H9 (cell line): ENCODE data around the gene ZBTB12. TPM values are rescaled to one million over a fixed set of nuclear protein-coding genes. Genes with fewer than 3 reads are reported as not detected.

Experiments used
- DNase-seq: peaks from one replicate; pipeline ENCODE4 v3.0.0-alpha.2; 2017
- H2AFZ ChIP-seq: one replicate; pipeline ENCODE4 v1.6.1; 2013; ENCODE audit warnings: mild to moderate bottlenecking, low read length, control low read depth, moderate library complexity
- H2AK5ac ChIP-seq: 2 replicates; pipeline ENCODE4 v1.6.1; 2013; ENCODE audit warnings: low read length, control low read depth, mixed read lengths; ENCODE audit not compliant: insufficient read length
- H2BK120ac ChIP-seq: one replicate; pipeline ENCODE4 v1.6.1; 2013; ENCODE audit warnings: low read depth, mild to moderate bottlenecking, low read length, control low read depth, inconsistent platforms; ENCODE audit not compliant: poor library complexity, severe bottlenecking
- H2BK12ac ChIP-seq: 2 replicates; pipeline ENCODE4 v1.6.1; 2013; ENCODE audit warnings: low read length, control low read depth, mixed read lengths, low read depth; ENCODE audit not compliant: insufficient read length
- H2BK15ac ChIP-seq: 2 replicates; pipeline ENCODE4 v1.6.1; 2013; ENCODE audit warnings: low read depth, low read length, control low read depth
- H2BK20ac ChIP-seq: one replicate; pipeline ENCODE4 v1.6.1; 2013; ENCODE audit warnings: low read depth, mild to moderate bottlenecking, low read length, control low read depth, inconsistent platforms; ENCODE audit not compliant: poor library complexity, severe bottlenecking
- H2BK5ac ChIP-seq: 2 replicates; pipeline ENCODE4 v1.6.1; 2013; ENCODE audit warnings: low read length, control low read depth, mixed read lengths; ENCODE audit not compliant: insufficient read length
- H3K14ac ChIP-seq: 2 replicates; pipeline ENCODE4 v1.6.1; 2013; ENCODE audit warnings: low read length, control low read depth; ENCODE audit not compliant: insufficient read depth
- H3K18ac ChIP-seq: 2 replicates; pipeline ENCODE4 v1.6.1; 2013; ENCODE audit warnings: low read depth, mild to moderate bottlenecking, mixed read lengths, low read length, control low read depth; ENCODE audit not compliant: insufficient read length
- H3K23ac ChIP-seq: 2 replicates; pipeline ENCODE4 v1.6.1; 2013; ENCODE audit warnings: low read length, control low read depth, mixed read lengths, low read depth; ENCODE audit not compliant: insufficient read length
- H3K23me2 ChIP-seq: 2 replicates; pipeline ENCODE4 v1.6.1; 2013; ENCODE audit warnings: low read depth, mild to moderate bottlenecking, mixed read lengths, low read length, control low read depth; ENCODE audit not compliant: insufficient read length, poor library complexity, severe bottlenecking
- H3K27ac ChIP-seq: 2 replicates; pipeline ENCODE4 v1.5.1; 2013; ENCODE audit warnings: low read length, control low read depth, mixed read lengths, low read depth; ENCODE audit not compliant: insufficient read length
- H3K27me3 ChIP-seq: 2 replicates; pipeline ENCODE4 v1.6.1; 2013; ENCODE audit warnings: low read length, control low read depth, inconsistent platforms; ENCODE audit not compliant: insufficient read depth
- H3K4ac ChIP-seq: 2 replicates; pipeline ENCODE4 v1.6.1; 2013; ENCODE audit warnings: low read depth, mild to moderate bottlenecking, control low read depth, inconsistent platforms, low read length, moderate library complexity
- H3K4me1 ChIP-seq: 2 replicates; pipeline ENCODE4 v1.6.1; 2013; ENCODE audit warnings: low read length, control low read depth, inconsistent platforms; ENCODE audit not compliant: insufficient read depth
- H3K4me2 ChIP-seq: 2 replicates; pipeline ENCODE4 v1.6.1; 2013; ENCODE audit warnings: low read length, control low read depth, mixed read lengths; ENCODE audit not compliant: insufficient read length, insufficient read depth
- H3K56ac ChIP-seq: 2 replicates; pipeline ENCODE4 v1.6.1; 2013; ENCODE audit warnings: low read depth, mild to moderate bottlenecking, mixed read lengths, low read length, control low read depth; ENCODE audit not compliant: insufficient read length
- H3K79me1 ChIP-seq: 2 replicates; pipeline ENCODE4 v1.6.1; 2013; ENCODE audit warnings: low read depth, mild to moderate bottlenecking, moderate library complexity, low read length, control low read depth, inconsistent platforms; ENCODE audit not compliant: insufficient read depth, poor library complexity, severe bottlenecking
- H3K79me2 ChIP-seq: 2 replicates; pipeline ENCODE4 v1.6.1; 2013; ENCODE audit warnings: low read length, control low read depth, inconsistent platforms; ENCODE audit not compliant: insufficient read depth
- H3K9ac ChIP-seq: 2 replicates; pipeline ENCODE4 v1.6.1; 2013; ENCODE audit warnings: low read length, control low read depth, mixed read lengths; ENCODE audit not compliant: insufficient read length; ENCODE audit errors: extremely low read depth
- H3K9me3 ChIP-seq: one replicate; pipeline ENCODE4 v1.6.1; 2013; ENCODE audit warnings: low read depth, low read length, inconsistent platforms; ENCODE audit not compliant: control insufficient read depth
- H3T11ph ChIP-seq: one replicate; pipeline ENCODE4 v1.6.1; 2013; ENCODE audit warnings: mild to moderate bottlenecking, low read length, control low read depth, inconsistent platforms
- H4K20me1 ChIP-seq: one replicate; pipeline ENCODE4 v1.6.1; 2013; ENCODE audit not compliant: control insufficient read depth, insufficient read length, insufficient read depth
- H4K5ac ChIP-seq: 2 replicates; pipeline ENCODE4 v1.6.1; 2013; ENCODE audit warnings: low read depth, mild to moderate bottlenecking, mixed read lengths, low read length, control low read depth; ENCODE audit not compliant: insufficient read length
- H4K8ac ChIP-seq: replicated peaks from 2 replicates; pipeline ENCODE4 v1.6.1; 2013; ENCODE audit warnings: low read length, control low read depth, mixed read lengths, low read depth; ENCODE audit not compliant: insufficient read length
- H4K91ac ChIP-seq: 2 replicates; pipeline ENCODE4 v1.6.1; 2013; ENCODE audit warnings: low read depth, mild to moderate bottlenecking, moderate library complexity, mixed read lengths, low read length, control low read depth; ENCODE audit not compliant: insufficient read length
- H3K27ac Mint-ChIP-seq, 3 experiments: 2 replicates in 2 of 3; 3 replicates in 1 of 3; pipeline ENCODE4 v1.8.0; 2020 to 2021; ENCODE audit warnings: mixed read lengths in 3 of 3, mild to moderate bottlenecking in 1 of 3, moderate library complexity in 1 of 3
- H3K27me3 Mint-ChIP-seq: 2 replicates; pipeline ENCODE4 v1.8.0; 2021; ENCODE audit warnings: low read depth, mild to moderate bottlenecking, moderate library complexity, mixed read lengths
- H3K36me3 Mint-ChIP-seq, 3 experiments: 2 replicates in 2 of 3; 3 replicates in 1 of 3; pipeline ENCODE4 v1.8.0; 2020 to 2021; ENCODE audit warnings: low read depth in 3 of 3, mixed read lengths in 3 of 3; ENCODE audit not compliant: insufficient read depth in 1 of 3
- H3K4me1 Mint-ChIP-seq, 2 experiments: 2 replicates each; pipeline ENCODE4 v1.8.0; 2020; ENCODE audit warnings: mixed read lengths in 2 of 2
- H3K4me3 Mint-ChIP-seq, 2 experiments: 2 replicates in 1 of 2; 3 replicates in 1 of 2; pipeline ENCODE4 v1.8.0; 2020 to 2021; ENCODE audit warnings: mild to moderate bottlenecking in 2 of 2, mixed read lengths in 2 of 2, moderate library complexity in 1 of 2
- H3K9me3 Mint-ChIP-seq, 2 experiments: 2 replicates in 1 of 2; 3 replicates in 1 of 2; pipeline ENCODE4 v1.8.0; 2020; ENCODE audit warnings: mild to moderate bottlenecking in 2 of 2, mixed read lengths in 2 of 2, moderate library complexity in 1 of 2
- WGBS: extraction: QIAGEN DNeasy Blood & Tissue Kit; methylation state at CpG from one replicate; pipeline ENCODE4 v1.1.7; 2013; ENCODE audit warnings: missing lambda C conversion rate, low lambda C conversion rate, mixed read lengths; ENCODE audit not compliant: insufficient read length; ENCODE audit errors: extremely low coverage; 5-methylcytosine and 5-hydroxymethylcytosine counted together
- total RNA-seq: library from RNA; stranded (reverse); gene quantifications from 2 replicates; pipeline ENCODE4 v1.2.1, GENCODE V29; 2021
- TF ChIP-seq, protein P1 (sequence below): fragments of 200-600 bp; sonication (generic); conservative IDR thresholded peaks from 3 replicates; pipeline ENCODE4 v1.8.0; 2021; ENCODE audit warnings: antibody characterized with exemption, mild to moderate bottlenecking

Gene ZBTB12
- total RNA-seq, 1 experiment from 2014 or later: 31.0 TPM

DNA sequence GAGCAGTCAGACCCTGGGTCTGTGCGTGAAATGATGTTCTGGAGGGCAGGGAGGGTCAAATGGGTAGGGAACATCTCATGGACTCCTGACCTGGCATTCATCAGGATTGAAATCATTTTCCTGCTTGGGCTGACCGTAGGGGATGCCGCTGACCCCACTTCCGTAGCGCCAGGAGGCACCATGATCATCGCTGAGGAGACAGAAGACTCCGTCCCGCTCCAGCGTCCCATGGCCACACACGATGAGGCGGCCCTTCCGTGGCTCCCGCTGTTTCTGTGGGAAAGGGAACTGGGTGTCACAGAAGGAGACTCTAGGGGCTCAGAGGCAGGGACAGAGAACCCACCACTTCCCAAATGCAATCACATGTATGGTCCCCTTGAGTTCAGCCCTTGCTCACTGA, 41.5 kb downstream of the ZBTB12 start:
- TF ChIP-seq, protein P1, sequence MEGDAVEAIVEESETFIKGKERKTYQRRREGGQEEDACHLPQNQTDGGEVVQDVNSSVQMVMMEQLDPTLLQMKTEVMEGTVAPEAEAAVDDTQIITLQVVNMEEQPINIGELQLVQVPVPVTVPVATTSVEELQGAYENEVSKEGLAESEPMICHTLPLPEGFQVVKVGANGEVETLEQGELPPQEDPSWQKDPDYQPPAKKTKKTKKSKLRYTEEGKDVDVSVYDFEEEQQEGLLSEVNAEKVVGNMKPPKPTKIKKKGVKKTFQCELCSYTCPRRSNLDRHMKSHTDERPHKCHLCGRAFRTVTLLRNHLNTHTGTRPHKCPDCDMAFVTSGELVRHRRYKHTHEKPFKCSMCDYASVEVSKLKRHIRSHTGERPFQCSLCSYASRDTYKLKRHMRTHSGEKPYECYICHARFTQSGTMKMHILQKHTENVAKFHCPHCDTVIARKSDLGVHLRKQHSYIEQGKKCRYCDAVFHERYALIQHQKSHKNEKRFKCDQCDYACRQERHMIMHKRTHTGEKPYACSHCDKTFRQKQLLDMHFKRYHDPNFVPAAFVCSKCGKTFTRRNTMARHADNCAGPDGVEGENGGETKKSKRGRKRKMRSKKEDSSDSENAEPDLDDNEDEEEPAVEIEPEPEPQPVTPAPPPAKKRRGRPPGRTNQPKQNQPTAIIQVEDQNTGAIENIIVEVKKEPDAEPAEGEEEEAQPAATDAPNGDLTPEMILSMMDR: no peak
- no peak overlapping the region for H3K18ac ChIP-seq
- Mint-ChIP-seq H3K27me3 (peaks cover 2% of the 10 kb centered on the region), H3K4me1 (peaks cover 13 to 16% of the 10 kb centered on the region in 2 experiments), H3K4me3 (peak overlapping the region in 1 of 2 experiments; percentile 58; a peak in 1 of 5 replicates), H3K9me3 (peaks cover 2 to 3% of the 10 kb centered on the region in 2 experiments), H3K27ac (no peak overlapping the region; a peak in 1 of 7 replicates), H3K36me3 (peaks cover 10 to 33% (median 19%) of the 10 kb centered on the region in 3 experiments; a peak in 6 of 7 replicates)
- no peak overlapping the region for H4K5ac ChIP-seq
- H4K20me1 ChIP-seq: no peaks in the 10 kb centered on the region
- no peak overlapping the region for H3K56ac ChIP-seq
- H3K23ac ChIP-seq: no peak overlapping the region
- no peaks in the 10 kb centered on the region for H3K79me1 ChIP-seq
- H2BK120ac ChIP-seq: no peak overlapping the region
- H3K23me2 ChIP-seq: peaks cover 12% of the 10 kb centered on the region
- H3K14ac ChIP-seq: no peak overlapping the region
- no peak overlapping the region for H3K27ac ChIP-seq
- no peak overlapping the region for H2AK5ac ChIP-seq
- H3K79me2 ChIP-seq: no peaks in the 10 kb centered on the region
- no peak overlapping the region for H3K4me2 ChIP-seq
- H2BK20ac ChIP-seq: no peak overlapping the region
- no peaks in the 10 kb centered on the region for H3K27me3 ChIP-seq
- H2AFZ ChIP-seq: no peak overlapping the region
- no CpG with 5 or more reads among the region's 13 CpGs for WGBS
- H3K4ac ChIP-seq: no peak overlapping the region
- no peak for DNase-seq
- no peak overlapping the region for H2BK12ac ChIP-seq
- no peak overlapping the region for H3T11ph ChIP-seq
- H4K91ac ChIP-seq: no peak overlapping the region
- no peak overlapping the region for H2BK5ac ChIP-seq
- no peaks in the 10 kb centered on the region for H3K4me1 ChIP-seq
- H3K9ac ChIP-seq: no peak overlapping the region
- no peak overlapping the region for H2BK15ac ChIP-seq
- H3K9me3 ChIP-seq: no peaks in the 10 kb centered on the region
- no peak overlapping the region for H4K8ac ChIP-seq
